ENCODE measurements around the gene CFAP68. TPM values are rescaled to one million over a fixed set of nuclear protein-coding genes. Genes with fewer than 3 reads are reported as not detected.

CFAP68 gene
- total RNA-seq, 1 experiment from 2014 or later = 23.4 TPM

DNA sequence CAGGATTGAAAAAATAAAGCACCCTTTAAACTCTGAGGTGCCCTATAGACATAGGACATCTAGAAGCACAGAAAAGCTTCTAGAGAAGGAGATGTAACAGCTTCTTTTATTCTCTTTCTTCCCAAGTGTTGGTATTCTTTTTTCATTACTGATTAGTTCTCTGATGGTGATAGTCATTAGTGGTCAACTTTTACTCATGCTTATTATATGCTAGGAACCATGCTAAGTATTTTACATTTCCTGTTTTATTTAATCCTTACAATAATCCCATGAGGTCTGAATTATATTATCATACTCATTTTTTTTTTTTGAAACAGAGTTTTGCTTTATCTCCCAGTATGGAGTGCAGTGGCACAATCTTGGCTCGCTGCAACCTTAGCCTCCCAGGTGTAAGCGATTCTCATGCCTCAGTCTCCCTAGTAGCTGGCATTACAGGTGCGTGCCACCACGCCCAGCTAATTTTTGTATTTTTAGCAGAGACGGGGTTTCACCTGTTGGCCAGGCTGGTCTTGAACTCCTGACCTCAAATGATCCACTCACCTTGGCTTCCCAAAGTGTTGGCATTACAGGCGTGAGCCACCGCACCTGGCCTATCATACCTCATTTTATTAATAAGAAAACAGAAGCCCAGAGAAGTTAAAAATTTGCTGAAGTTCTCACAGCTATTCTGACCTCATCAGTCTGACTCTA is 42.3 kb downstream of the CFAP68 start:
- Histone ChIP-seq H2BK20ac (ENCODE audit: low read depth, low read length, poor library complexity, severe bottlenecking) (no peak overlapping the region), H3K27ac (ENCODE audit: insufficient read length, low read depth, low read length) (no peak overlapping the region)

More for the DNA sequence above, 42.3 kb downstream of the CFAP68 start:
- Histone ChIP-seq H3K27me3 (ENCODE audit: insufficient read depth, low read length) (no peaks in the 10 kb centered on the region), H3K56ac (ENCODE audit: insufficient read length, low read depth, low read length) (no peak overlapping the region), H4K91ac (ENCODE audit: insufficient read length, low read depth, low read length) (no peak overlapping the region), H2BK15ac (ENCODE audit: low read depth, low read length) (no peak overlapping the region), H3K23ac (ENCODE audit: insufficient read length, low read depth, low read length) (no peak overlapping the region), H3K4ac (ENCODE audit: low read depth, low read length) (no peak overlapping the region), H3K79me1 (ENCODE audit: insufficient read depth, low read depth, low read length, poor library complexity, severe bottlenecking) (no peaks in the 10 kb centered on the region), H4K8ac (replicated peaks; ENCODE audit: insufficient read length, low read depth, low read length) (no peak overlapping the region), H2BK12ac (ENCODE audit: insufficient read length, low read depth, low read length) (no peak overlapping the region), H3K9ac (ENCODE audit: extremely low read depth, insufficient read length, low read length) (no peak overlapping the region), H4K5ac (ENCODE audit: insufficient read length, low read depth, low read length) (no peak overlapping the region), H2BK5ac (ENCODE audit: insufficient read length, low read length) (no peak overlapping the region), H3K9me3 (ENCODE audit: control insufficient read depth, low read depth, low read length) (no peaks in the 10 kb centered on the region), H3K14ac (ENCODE audit: insufficient read depth, low read length) (no peak overlapping the region), H4K20me1 (ENCODE audit: control insufficient read depth, insufficient read depth, insufficient read length) (no peaks in the 10 kb centered on the region), H3K79me2 (ENCODE audit: insufficient read depth, low read length) (no peaks in the 10 kb centered on the region), H3T11ph (ENCODE audit: low read length) (no peak overlapping the region), H2AK5ac (ENCODE audit: insufficient read length, low read length) (no peak overlapping the region), H2BK120ac (ENCODE audit: low read depth, low read length, poor library complexity, severe bottlenecking) (no peak overlapping the region), H3K18ac (ENCODE audit: insufficient read length, low read depth, low read length) (no peak overlapping the region), H3K23me2 (ENCODE audit: insufficient read length, low read depth, low read length, poor library complexity, severe bottlenecking) (peaks cover 5% of the 10 kb centered on the region), H3K4me1 (ENCODE audit: insufficient read depth, low read length) (peaks cover 3% of the 10 kb centered on the region; the same call in 1 of the 2 replicates), H2AFZ (ENCODE audit: low read length) (no peak overlapping the region), H3K4me2 (ENCODE audit: insufficient read depth, insufficient read length, low read length) (no peak overlapping the region)
- peaks cover 39 to 41% of the 10 kb centered on the region in 2 experiments for H3K4me1 Mint-ChIP-seq
- H3K36me3 Mint-ChIP-seq (ENCODE audit: insufficient read depth in 1 of 3, low read depth in 3 of 3) = no peaks in the 10 kb centered on the region
- H3K27ac Mint-ChIP-seq = no peak overlapping the region
- H3K27me3 Mint-ChIP-seq (ENCODE audit: low read depth) = no peaks in the 10 kb centered on the region
- no peaks in the 10 kb centered on the region for H3K9me3 Mint-ChIP-seq
- TF ChIP-seq, protein P1, sequence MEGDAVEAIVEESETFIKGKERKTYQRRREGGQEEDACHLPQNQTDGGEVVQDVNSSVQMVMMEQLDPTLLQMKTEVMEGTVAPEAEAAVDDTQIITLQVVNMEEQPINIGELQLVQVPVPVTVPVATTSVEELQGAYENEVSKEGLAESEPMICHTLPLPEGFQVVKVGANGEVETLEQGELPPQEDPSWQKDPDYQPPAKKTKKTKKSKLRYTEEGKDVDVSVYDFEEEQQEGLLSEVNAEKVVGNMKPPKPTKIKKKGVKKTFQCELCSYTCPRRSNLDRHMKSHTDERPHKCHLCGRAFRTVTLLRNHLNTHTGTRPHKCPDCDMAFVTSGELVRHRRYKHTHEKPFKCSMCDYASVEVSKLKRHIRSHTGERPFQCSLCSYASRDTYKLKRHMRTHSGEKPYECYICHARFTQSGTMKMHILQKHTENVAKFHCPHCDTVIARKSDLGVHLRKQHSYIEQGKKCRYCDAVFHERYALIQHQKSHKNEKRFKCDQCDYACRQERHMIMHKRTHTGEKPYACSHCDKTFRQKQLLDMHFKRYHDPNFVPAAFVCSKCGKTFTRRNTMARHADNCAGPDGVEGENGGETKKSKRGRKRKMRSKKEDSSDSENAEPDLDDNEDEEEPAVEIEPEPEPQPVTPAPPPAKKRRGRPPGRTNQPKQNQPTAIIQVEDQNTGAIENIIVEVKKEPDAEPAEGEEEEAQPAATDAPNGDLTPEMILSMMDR (conservative IDR thresholded peaks at IDR 0.05) = no peak
- DNase-seq = no peak
- H3K4me3 Mint-ChIP-seq = no peak overlapping the region
- no CpG with 5 or more reads among the region's 7 CpGs for WGBS (ENCODE audit: extremely low coverage, insufficient read length, low lambda C conversion rate)

All from H9 (cell line).